ENCODE measurements around the gene PTPRD.

PTPRD gene

GRCh38 chr9:9186086-9186485, 1426.7 kb downstream of the PTPRD start:
- Mint-ChIP-seq H3K4me1 (ENCODE audit: low read depth) (no peaks in the 10 kb centered on the region), H3K9me3 (ENCODE audit: low read depth) (no peaks in the 10 kb centered on the region), H3K36me3 (no peaks in the 10 kb centered on the region), H3K4me3 (no peak overlapping the region), H3K27ac (no peak overlapping the region), H3K27me3 (no peaks in the 10 kb centered on the region)

GRCh38 chr9:9182431-9182830, 1430.4 kb downstream of the PTPRD start:
- no peaks in the 10 kb centered on the region for H3K4me1 Mint-ChIP-seq (ENCODE audit: low read depth)
- H3K27ac Mint-ChIP-seq = no peak overlapping the region
- no peak overlapping the region for H3K4me3 Mint-ChIP-seq
- no peaks in the 10 kb centered on the region for H3K9me3 Mint-ChIP-seq (ENCODE audit: low read depth)
- no peaks in the 10 kb centered on the region for H3K27me3 Mint-ChIP-seq
- no peaks in the 10 kb centered on the region for H3K36me3 Mint-ChIP-seq

DNA sequence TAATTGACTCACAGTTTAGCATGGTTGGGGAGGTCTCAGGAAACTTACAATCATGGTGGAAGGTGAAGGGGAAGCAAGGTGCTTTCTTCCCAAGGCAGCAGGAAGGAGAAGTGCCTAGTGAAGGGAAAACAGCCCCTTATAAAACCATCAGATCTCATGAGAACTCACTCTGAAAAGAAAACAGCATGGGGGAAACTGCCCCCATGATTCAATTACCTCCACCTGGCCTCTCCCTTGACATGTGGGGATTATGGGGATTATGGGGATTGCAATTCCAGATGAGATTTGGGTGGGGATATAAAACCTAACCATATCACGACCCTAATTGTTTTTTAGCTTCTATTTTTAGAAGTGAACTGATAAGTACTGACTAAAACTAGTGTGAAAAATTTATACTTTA, 1435.7 kb downstream of the PTPRD start:
- Mint-ChIP-seq H3K27me3 (no peaks in the 10 kb centered on the region), H3K4me1 (ENCODE audit: low read depth) (no peaks in the 10 kb centered on the region), H3K27ac (no peak overlapping the region), H3K9me3 (ENCODE audit: low read depth) (no peaks in the 10 kb centered on the region), H3K36me3 (no peaks in the 10 kb centered on the region), H3K4me3 (no peak overlapping the region)

GRCh38 chr9:9174358-9174757, 1438.4 kb downstream of the PTPRD start:
- no peaks in the 10 kb centered on the region for H3K36me3 Mint-ChIP-seq
- H3K4me3 Mint-ChIP-seq = no peak overlapping the region
- no peaks in the 10 kb centered on the region for H3K9me3 Mint-ChIP-seq (ENCODE audit: low read depth)
- no peaks in the 10 kb centered on the region for H3K27me3 Mint-ChIP-seq
- H3K4me1 Mint-ChIP-seq (ENCODE audit: low read depth) = no peaks in the 10 kb centered on the region
- no peak overlapping the region for H3K27ac Mint-ChIP-seq

DNA sequence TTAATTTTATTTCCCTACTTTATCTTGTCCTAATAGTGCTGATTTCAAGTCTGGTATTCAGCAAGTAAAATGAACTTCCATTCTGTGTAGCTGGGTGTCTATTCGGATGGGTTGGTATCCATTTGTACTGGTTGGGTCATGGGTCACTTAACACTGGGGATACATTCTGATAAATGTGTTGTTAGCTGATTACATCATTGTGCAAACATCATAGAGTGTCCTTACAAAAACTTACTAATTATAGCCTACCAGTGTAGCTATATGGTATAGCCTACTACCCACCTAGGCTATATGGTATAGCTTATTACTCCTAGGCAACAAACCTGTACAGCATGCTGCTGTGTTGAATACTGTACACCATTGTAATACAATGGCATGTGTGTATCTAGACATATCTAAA, 1439.5 kb downstream of the PTPRD start:
- no peaks in the 10 kb centered on the region for H3K36me3 Mint-ChIP-seq
- H3K4me3 Mint-ChIP-seq = no peak overlapping the region
- H3K27me3 Mint-ChIP-seq = no peaks in the 10 kb centered on the region
- no peaks in the 10 kb centered on the region for H3K4me1 Mint-ChIP-seq (ENCODE audit: low read depth)
- no peaks in the 10 kb centered on the region for H3K9me3 Mint-ChIP-seq (ENCODE audit: low read depth)
- no peak overlapping the region for H3K27ac Mint-ChIP-seq

GRCh38 chr9:9170439-9171134, 1442.2 kb downstream of the PTPRD start:
- Mint-ChIP-seq H3K4me3 (no peak overlapping the region), H3K27me3 (no peaks in the 10 kb centered on the region), H3K9me3 (ENCODE audit: low read depth) (peaks cover 8% of the 10 kb centered on the region), H3K27ac (no peak overlapping the region), H3K36me3 (no peaks in the 10 kb centered on the region), H3K4me1 (ENCODE audit: low read depth) (no peaks in the 10 kb centered on the region)

GRCh38 chr9:9142001-9142400, 1470.8 kb downstream of the PTPRD start:
- H3K27me3 Mint-ChIP-seq = peaks cover 2% of the 10 kb centered on the region
- no peaks in the 10 kb centered on the region for H3K36me3 Mint-ChIP-seq
- H3K27ac Mint-ChIP-seq = no peak overlapping the region
- no peaks in the 10 kb centered on the region for H3K4me1 Mint-ChIP-seq (ENCODE audit: low read depth)
- H3K9me3 Mint-ChIP-seq (ENCODE audit: low read depth) = no peaks in the 10 kb centered on the region
- H3K4me3 Mint-ChIP-seq = no peak overlapping the region

DNA sequence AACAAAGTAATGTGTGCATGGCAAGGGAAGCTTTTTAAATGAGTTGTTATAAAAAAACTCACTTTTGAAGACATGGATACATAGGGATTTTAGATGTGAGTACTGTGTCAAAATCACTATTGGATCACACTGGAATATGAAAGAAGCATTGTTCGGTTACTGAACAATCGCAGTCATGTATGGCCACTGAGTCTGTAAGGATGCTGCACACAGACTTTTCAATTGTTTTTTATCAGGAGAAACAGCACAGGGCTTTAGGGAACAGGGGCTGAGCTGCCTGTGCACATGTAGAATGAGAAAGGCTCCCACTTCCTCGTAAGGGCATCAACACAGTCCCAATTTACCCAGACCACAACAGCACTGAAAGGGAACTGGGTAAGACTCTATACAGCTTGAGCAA, 1479.3 kb downstream of the PTPRD start:
- no peak overlapping the region for H3K27ac Mint-ChIP-seq
- no peak overlapping the region for H3K4me3 Mint-ChIP-seq
- H3K27me3 Mint-ChIP-seq = no peaks in the 10 kb centered on the region
- no peaks in the 10 kb centered on the region for H3K9me3 Mint-ChIP-seq (ENCODE audit: low read depth)
- no peaks in the 10 kb centered on the region for H3K4me1 Mint-ChIP-seq (ENCODE audit: low read depth)
- no peaks in the 10 kb centered on the region for H3K36me3 Mint-ChIP-seq

DNA sequence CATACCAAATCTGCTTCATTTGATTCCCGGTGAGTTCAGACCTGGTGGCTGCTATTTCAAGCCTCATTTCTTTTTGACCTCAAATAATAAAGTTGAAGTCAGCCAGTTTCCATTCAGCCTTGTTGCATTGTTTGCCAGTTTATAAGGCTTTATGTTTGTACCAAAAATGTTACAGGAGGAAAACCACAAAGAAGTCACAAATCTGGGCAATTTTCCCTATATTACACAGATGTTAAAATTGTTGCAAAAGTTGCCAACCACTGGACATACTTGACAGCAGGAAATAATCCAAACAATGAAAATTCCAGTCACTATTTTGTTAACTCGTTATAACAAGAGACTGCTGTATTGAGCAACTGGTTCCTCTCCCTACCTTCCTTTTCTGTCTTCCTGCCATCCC, 1488.2 kb downstream of the PTPRD start:
- no peak overlapping the region for H3K27ac Mint-ChIP-seq
- peaks cover 4% of the 10 kb centered on the region for H3K9me3 Mint-ChIP-seq (ENCODE audit: low read depth)
- H3K27me3 Mint-ChIP-seq = no peaks in the 10 kb centered on the region
- no peaks in the 10 kb centered on the region for H3K36me3 Mint-ChIP-seq
- no peaks in the 10 kb centered on the region for H3K4me1 Mint-ChIP-seq (ENCODE audit: low read depth)
- no peak overlapping the region for H3K4me3 Mint-ChIP-seq

DNA sequence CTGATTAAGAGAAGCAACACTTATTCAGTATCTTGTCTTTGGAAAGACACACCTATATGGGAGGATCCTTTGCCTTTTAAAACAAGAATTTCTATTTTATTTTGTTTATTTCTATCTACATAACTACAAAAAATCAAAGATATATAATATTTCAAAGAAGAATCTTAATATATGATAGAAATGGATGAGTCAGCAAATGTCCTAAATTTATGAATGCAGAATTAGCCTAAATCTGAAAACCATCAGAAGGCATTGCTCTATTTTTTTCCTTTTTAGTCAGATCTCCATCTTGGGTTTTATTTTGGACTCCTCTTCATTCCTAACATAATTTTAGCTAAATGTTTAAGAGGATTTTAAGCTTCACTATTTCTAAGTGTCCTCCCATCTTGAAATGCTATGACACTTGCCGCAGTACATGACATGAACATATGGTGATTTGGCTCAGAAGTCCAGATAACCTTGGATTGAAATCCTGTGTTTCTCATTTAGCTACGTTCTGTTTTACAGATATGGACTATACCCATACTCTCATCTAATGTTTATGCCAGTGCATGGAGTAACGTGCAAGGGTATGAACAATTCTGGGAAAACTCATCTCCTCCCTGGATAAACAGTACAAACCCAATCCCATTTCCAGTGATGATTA, 1490.4 kb downstream of the PTPRD start:
- Mint-ChIP-seq H3K4me3 (no peak overlapping the region), H3K9me3 (ENCODE audit: low read depth) (peaks cover 4% of the 10 kb centered on the region), H3K36me3 (no peaks in the 10 kb centered on the region), H3K27ac (no peak overlapping the region), H3K4me1 (ENCODE audit: low read depth) (no peaks in the 10 kb centered on the region), H3K27me3 (no peaks in the 10 kb centered on the region)

DNA sequence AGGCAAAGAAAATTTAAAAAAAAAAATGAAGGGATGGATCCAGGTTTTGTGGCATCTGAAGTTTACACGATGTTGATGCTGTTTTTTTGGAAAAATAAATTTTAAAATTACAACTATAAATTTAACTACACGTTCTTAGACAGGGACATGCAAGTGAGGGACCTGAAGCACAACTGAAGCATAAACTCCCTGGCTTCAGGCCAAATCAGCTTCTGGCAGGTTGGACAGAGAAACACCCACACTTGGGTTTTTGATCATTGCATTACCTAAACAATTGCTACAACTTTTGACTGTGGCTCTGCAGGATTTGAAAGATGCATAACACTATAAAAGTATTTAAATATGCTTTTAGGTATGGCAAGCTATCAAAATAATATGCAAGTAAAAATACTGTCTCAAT, 1494.9 kb downstream of the PTPRD start:
- no peaks in the 10 kb centered on the region for H3K4me1 Mint-ChIP-seq (ENCODE audit: low read depth)
- H3K36me3 Mint-ChIP-seq = no peaks in the 10 kb centered on the region
- peaks cover 7% of the 10 kb centered on the region for H3K9me3 Mint-ChIP-seq (ENCODE audit: low read depth)
- no peak overlapping the region for H3K27ac Mint-ChIP-seq
- H3K4me3 Mint-ChIP-seq = no peak overlapping the region
- H3K27me3 Mint-ChIP-seq = no peaks in the 10 kb centered on the region

GRCh38 chr9:9112001-9112720, 1500.6 kb downstream of the PTPRD start:
- no peak overlapping the region for H3K4me3 Mint-ChIP-seq
- no peaks in the 10 kb centered on the region for H3K36me3 Mint-ChIP-seq
- no peaks in the 10 kb centered on the region for H3K4me1 Mint-ChIP-seq (ENCODE audit: low read depth)
- no peak overlapping the region for H3K27ac Mint-ChIP-seq
- H3K9me3 Mint-ChIP-seq (ENCODE audit: low read depth) = peaks cover 7% of the 10 kb centered on the region
- H3K27me3 Mint-ChIP-seq = no peaks in the 10 kb centered on the region

GRCh38 chr9:9108641-9109040, 1504.2 kb downstream of the PTPRD start:
- Mint-ChIP-seq H3K4me1 (ENCODE audit: low read depth) (no peaks in the 10 kb centered on the region), H3K36me3 (no peaks in the 10 kb centered on the region), H3K27ac (no peak overlapping the region), H3K27me3 (no peaks in the 10 kb centered on the region), H3K9me3 (ENCODE audit: low read depth) (peaks cover 4% of the 10 kb centered on the region), H3K4me3 (no peak overlapping the region)

DNA sequence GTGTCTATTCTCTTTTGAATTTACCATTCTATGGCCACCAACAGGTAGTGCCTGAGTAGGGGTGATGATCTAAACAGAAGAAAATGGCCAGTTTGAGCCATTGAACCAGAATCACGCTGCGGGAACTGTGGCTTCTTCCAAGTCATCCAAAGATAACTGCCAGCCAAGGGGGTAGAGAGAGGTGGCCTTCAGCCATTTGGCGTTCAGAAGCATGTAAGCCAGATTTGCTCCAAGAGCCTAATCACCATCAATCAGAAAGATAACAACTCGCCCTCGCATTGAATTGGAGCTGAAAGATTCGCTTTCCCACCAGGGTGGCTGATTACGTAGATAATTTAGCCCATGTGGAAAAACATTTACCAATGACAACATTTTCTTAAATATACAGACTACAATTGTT, 1510.5 kb downstream of the PTPRD start:
- peaks cover 3% of the 10 kb centered on the region for H3K9me3 Mint-ChIP-seq (ENCODE audit: low read depth)
- no peak overlapping the region for H3K27ac Mint-ChIP-seq
- no peaks in the 10 kb centered on the region for H3K4me1 Mint-ChIP-seq (ENCODE audit: low read depth)
- H3K27me3 Mint-ChIP-seq = no peaks in the 10 kb centered on the region
- no peaks in the 10 kb centered on the region for H3K36me3 Mint-ChIP-seq
- no peak overlapping the region for H3K4me3 Mint-ChIP-seq

- Mint-ChIP-seq H3K9me3 (ENCODE audit: low read depth) (peaks cover 3% of the 10 kb centered on the region), H3K36me3 (no peaks in the 10 kb centered on the region), H3K27ac (no peak overlapping the region), H3K4me3 (no peak overlapping the region), H3K27me3 (no peaks in the 10 kb centered on the region), H3K4me1 (ENCODE audit: low read depth) (no peaks in the 10 kb centered on the region)
These were observed 1512.7 kb downstream of the PTPRD start for GRCh38 chr9:9100070-9100469.

All from activated naive CD8-positive, alpha-beta T cell (primary cell).